ENCODE measurements around the gene FXYD2. TPM values are rescaled to one million over a fixed set of nuclear protein-coding genes. Genes with fewer than 3 reads are reported as not detected.

FXYD2 gene
- total and polyA plus RNA-seq, 10 of the 15 experiments (the other 5 are each of a cell fraction or from before 2014, with no cell fraction given) = 1.2 to 4.5 (median 2.4) TPM

DNA sequence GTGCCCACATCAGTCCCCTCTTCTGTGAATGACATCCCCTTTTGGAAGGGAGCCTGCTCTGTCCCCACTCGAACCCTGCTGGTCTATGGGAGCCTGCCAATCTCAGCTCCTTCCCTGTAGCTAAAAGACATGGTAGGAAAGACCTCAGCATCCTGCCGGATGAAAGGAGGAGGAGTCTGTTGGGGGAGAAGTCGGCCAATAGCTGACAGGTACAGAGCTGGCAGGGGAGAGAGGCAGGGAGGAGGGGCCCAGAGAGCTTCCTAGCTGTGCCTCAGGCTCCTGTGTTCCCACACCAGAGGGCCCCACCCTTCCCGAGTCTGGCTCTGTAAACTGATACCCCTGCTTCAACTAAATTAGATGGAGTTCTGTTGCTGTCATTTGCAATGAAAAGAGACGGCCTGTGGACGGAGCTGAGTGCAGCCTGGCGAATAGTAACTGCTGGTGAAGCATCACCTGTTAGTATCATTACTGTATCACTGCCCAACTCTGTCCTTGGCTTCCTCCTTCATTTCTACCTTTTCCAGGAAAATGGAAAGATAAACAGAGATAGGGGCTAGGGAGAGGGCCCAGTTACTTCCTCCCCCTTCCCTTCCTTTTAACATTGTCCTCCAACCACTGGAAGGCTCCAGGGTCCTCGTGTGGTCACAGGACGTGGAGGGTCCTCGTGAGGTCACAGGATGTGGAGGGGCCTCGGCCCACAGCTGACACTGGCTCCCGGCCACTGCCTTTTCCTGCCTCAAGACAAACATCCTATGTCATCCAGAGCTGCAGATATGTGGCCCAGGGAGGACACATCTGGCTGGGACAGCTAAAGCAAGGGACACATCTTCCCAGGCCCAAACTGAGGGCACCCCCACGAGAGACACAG lies 36.8 kb upstream of the FXYD2 start:
- Histone ChIP-seq H3K27me3 (replicated peaks in 1 of 2; ENCODE audit: control insufficient read depth in 2 of 2, insufficient read depth in 2 of 2, low read length in 1 of 2) (no peaks in the 10 kb centered on the region; a peak in 1 of 4 replicates), H3K36me3 (ENCODE audit: control insufficient read depth in 2 of 2, insufficient read depth in 2 of 2, low read length in 1 of 2) (no peaks in the 10 kb centered on the region), H4K20me1 (ENCODE audit: control insufficient read depth, insufficient read depth) (no peaks in the 10 kb centered on the region), H3K9me3 (replicated peaks; ENCODE audit: control insufficient read depth, insufficient read depth, low read length) (no peaks in the 10 kb centered on the region), H3K9ac (ENCODE audit: control insufficient read depth, insufficient read depth, low read length) (no peak overlapping the region), H3K4me2 (ENCODE audit: control insufficient read depth, insufficient read depth) (no peak overlapping the region), H2AFZ (ENCODE audit: control insufficient read depth, low read depth, low read length) (no peak overlapping the region), H3K27ac (ENCODE audit: control insufficient read depth, insufficient read depth) (no peak overlapping the region), H3K4me1 (ENCODE audit: control insufficient read depth, insufficient read depth, low read length) (no peaks in the 10 kb centered on the region), H3K79me2 (ENCODE audit: control insufficient read depth, insufficient read depth, low read length) (no peaks in the 10 kb centered on the region), H3K4me3 (no peak overlapping the region)
- CTCF ChIA-PET = interaction anchor here (1.0 to 1.1 kb wide), 4 partner anchors 10 to 43 kb away, joined by 3 to 4 read pairs (median 4); no protein-coding TSS in a partner anchor
- WGBS (ENCODE audit: insufficient coverage, insufficient replicate concordance, low lambda C conversion rate, missing lambda C conversion rate) = 7% methylated on average over 13 of the region's 13 CpGs
- RAD21 ChIA-PET (ENCODE audit: unreplicated experiment) = interaction anchor here (0.7 to 1.7 kb wide), 2 partner anchors 85 to 192 kb away, joined by 3 to 4 read pairs; no protein-coding TSS in a partner anchor
- SMC1A ChIA-PET (ENCODE audit: uncharacterized antibody, unreplicated experiment) = interaction anchor here (0.6 to 1.3 kb wide), 2 partner anchors 11 to 85 kb away, joined by 3 read pairs; no protein-coding TSS in a partner anchor
- no TSS peak for BruUV-seq (replicated peaks)
- no peak for DNase-seq (ENCODE audit: low read depth, low spot score)
- FAIRE-seq = no peak
- in situ Hi-C loops (cut with MboI) = no loop called here
- intact Hi-C loops (cut with micrococcal nuclease; ENCODE audit: unreplicated experiment) = no loop called here
- no peak for TF ChIP-seq MTA2 (IDR thresholded peaks at IDR 0.05; ENCODE audit: low read depth)
- no peak for TF ChIP-seq IKZF1 (conservative IDR thresholded peaks at IDR 0.05)
- no peak for TF ChIP-seq FOS (IDR thresholded peaks at IDR 0.05; ENCODE audit: borderline replicate concordance, extremely low read depth, insufficient read length)
- no peak for TF ChIP-seq RFX5 (IDR thresholded peaks at IDR 0.05; ENCODE audit: low read depth, low read length)
- TF ChIP-seq, protein P1, sequence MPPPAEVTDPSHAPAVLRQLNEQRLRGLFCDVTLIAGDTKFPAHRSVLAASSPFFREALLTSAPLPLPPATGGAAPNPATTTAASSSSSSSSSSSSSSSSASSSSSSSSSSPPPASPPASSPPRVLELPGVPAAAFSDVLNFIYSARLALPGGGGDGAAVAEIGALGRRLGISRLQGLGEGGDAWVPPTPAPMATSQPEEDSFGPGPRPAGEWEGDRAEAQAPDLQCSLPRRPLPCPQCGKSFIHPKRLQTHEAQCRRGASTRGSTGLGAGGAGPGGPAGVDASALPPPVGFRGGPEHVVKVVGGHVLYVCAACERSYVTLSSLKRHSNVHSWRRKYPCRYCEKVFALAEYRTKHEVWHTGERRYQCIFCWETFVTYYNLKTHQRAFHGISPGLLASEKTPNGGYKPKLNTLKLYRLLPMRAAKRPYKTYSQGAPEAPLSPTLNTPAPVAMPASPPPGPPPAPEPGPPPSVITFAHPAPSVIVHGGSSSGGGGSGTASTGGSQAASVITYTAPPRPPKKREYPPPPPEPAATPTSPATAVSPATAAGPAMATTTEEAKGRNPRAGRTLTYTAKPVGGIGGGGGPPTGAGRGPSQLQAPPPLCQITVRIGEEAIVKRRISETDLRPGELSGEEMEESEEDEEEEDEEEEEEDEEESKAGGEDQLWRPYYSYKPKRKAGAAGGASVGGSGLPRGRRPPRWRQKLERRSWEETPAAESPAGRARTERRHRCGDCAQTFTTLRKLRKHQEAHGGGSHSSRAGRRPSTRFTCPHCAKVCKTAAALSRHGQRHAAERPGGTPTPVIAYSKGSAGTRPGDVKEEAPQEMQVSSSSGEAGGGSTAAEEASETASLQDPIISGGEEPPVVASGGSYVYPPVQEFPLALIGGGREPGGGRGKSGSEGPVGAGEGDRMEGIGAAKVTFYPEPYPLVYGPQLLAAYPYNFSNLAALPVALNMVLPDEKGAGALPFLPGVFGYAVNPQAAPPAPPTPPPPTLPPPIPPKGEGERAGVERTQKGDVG (CRISPR knock-in tag; IDR thresholded peaks at IDR 0.05) = no peak
- no peak for TF ChIP-seq ZNF24 (IDR thresholded peaks at IDR 0.05)
- TF ChIP-seq POU2F2 (IDR thresholded peaks at IDR 0.05; ENCODE audit: borderline replicate concordance, low read depth, low read length) = no peak
- TF ChIP-seq IRF5 (IDR thresholded peaks at IDR 0.05; ENCODE audit: borderline replicate concordance) = no peak
- no peak for TF ChIP-seq BRCA1 (IDR thresholded peaks at IDR 0.05; ENCODE audit: low read depth, low read length)
- no peak for ATAC-seq
- POLR2A ChIA-PET = no interaction called here
